HEK293 (cell line): ENCODE results near the gene MAPKAPK3.

Source experiments
- CTCF ChIA-PET: fragments of 350-600 bp; formaldehyde crosslinking; extraction: SDS; loops from one replicate; lab custom pipeline; 2021; ENCODE audit warnings: antibody characterized with exemption; lab: Yijun Ruan, JAX
- POLR2A ChIA-PET: fragments of 300-600 bp; formaldehyde crosslinking; extraction: SDS; loops from one replicate; lab custom pipeline; 2020; ENCODE audit warnings: antibody characterized with exemption, inconsistent platforms; lab: Yijun Ruan, JAX
- H3K27ac ChIP-seq: fragments of 200-500 bp; sonication (Bioruptor generic); 2 replicates; pipeline ENCODE4 v1.5.1; 2014; ENCODE audit warnings: low read depth, low read length, control low read depth, inconsistent platforms; ENCODE audit errors: extremely low read depth
- H3K36me3 ChIP-seq, 2 experiments: fragments of 200-500 bp in 1 of 2; sonication (Bioruptor generic) in 1 of 2; 1 replicate in 1 of 2; 2 replicates in 1 of 2; pipeline ENCODE4 v1.5.1; 2014 to 2017; ENCODE audit warnings: inconsistent platforms in 2 of 2, low read length in 2 of 2; ENCODE audit not compliant: control insufficient read depth in 2 of 2, insufficient read depth in 1 of 2
- H3K4me1 ChIP-seq: fragments of 200-500 bp; sonication (Bioruptor generic); 2 replicates; pipeline ENCODE4 v1.5.1; 2014; ENCODE audit warnings: mild to moderate bottlenecking, low read length, inconsistent platforms; ENCODE audit not compliant: control insufficient read depth, insufficient read depth
- H3K4me3 ChIP-seq: 2 replicates; pipeline ENCODE4 v1.5.1; 2011; ENCODE audit warnings: low read depth, mild to moderate bottlenecking, control low read depth, low read length, moderate library complexity
- H3K9me3 ChIP-seq: fragments of 200-500 bp; sonication (Bioruptor generic); 2 replicates; pipeline ENCODE4 v1.5.1; 2014; ENCODE audit warnings: low read depth, low read length, inconsistent platforms; ENCODE audit not compliant: control insufficient read depth, insufficient read depth
- ATF2 ChIP-seq: fragments of 450-650 bp; formaldehyde crosslinking; IDR thresholded peaks from 2 replicates; pipeline ENCODE4 v1.5.1; 2016; ENCODE audit warnings: missing biosample characterization, missing genetic modification characterization, low read depth
- EGR2 ChIP-seq: fragments of 450-650 bp; formaldehyde crosslinking; IDR thresholded peaks from 2 replicates; pipeline ENCODE4 v1.5.1; 2016; ENCODE audit warnings: low read depth, missing biosample characterization, missing genetic modification characterization
- KLF1 ChIP-seq: fragments of 450-650 bp; formaldehyde crosslinking; IDR thresholded peaks from 2 replicates; pipeline ENCODE4 v1.5.1; 2016; ENCODE audit warnings: missing biosample characterization, missing genetic modification characterization
- ZBTB1 ChIP-seq: fragments of 450-650 bp; formaldehyde crosslinking; IDR thresholded peaks from 2 replicates; pipeline ENCODE4 v1.5.1; 2016; ENCODE audit warnings: missing biosample characterization, missing genetic modification characterization
- ZBTB20 ChIP-seq: fragments of 450-650 bp; formaldehyde crosslinking; IDR thresholded peaks from 2 replicates; pipeline ENCODE4 v1.5.1; 2016; ENCODE audit warnings: missing biosample characterization, missing genetic modification characterization
- ZEB2 ChIP-seq: fragments of 450-650 bp; formaldehyde crosslinking; IDR thresholded peaks from 2 replicates; pipeline ENCODE4 v1.5.1; 2016; ENCODE audit warnings: missing biosample characterization, missing genetic modification characterization
- ZFHX2 ChIP-seq: fragments of 450-650 bp; formaldehyde crosslinking; conservative IDR thresholded peaks from 2 replicates; pipeline ENCODE4 v1.5.1; 2016; ENCODE audit warnings: missing biosample characterization, missing genetic modification characterization
- ZFP69B ChIP-seq: fragments of 450-650 bp; formaldehyde crosslinking; IDR thresholded peaks from 2 replicates; pipeline ENCODE4 v1.5.1; 2016; ENCODE audit warnings: missing biosample characterization, missing genetic modification characterization
- ZNF132 ChIP-seq: fragments of 450-650 bp; formaldehyde crosslinking; IDR thresholded peaks from 2 replicates; pipeline ENCODE4 v1.5.1; 2017; ENCODE audit warnings: missing biosample characterization, missing genetic modification characterization, borderline replicate concordance
- ZNF157 ChIP-seq: fragments of 450-650 bp; formaldehyde crosslinking; IDR thresholded peaks from 2 replicates; pipeline ENCODE4 v1.5.1; 2016; ENCODE audit warnings: missing biosample characterization, missing genetic modification characterization
- ZNF354C ChIP-seq: fragments of 450-650 bp; formaldehyde crosslinking; IDR thresholded peaks from 2 replicates; pipeline ENCODE4 v1.5.1; 2016; ENCODE audit warnings: missing biosample characterization, missing genetic modification characterization, low read depth, borderline replicate concordance
- ZNF394 ChIP-seq: fragments of 450-650 bp; formaldehyde crosslinking; IDR thresholded peaks from 2 replicates; pipeline ENCODE4 v1.5.1; 2016; ENCODE audit warnings: missing biosample characterization, missing genetic modification characterization, mild to moderate bottlenecking, moderate library complexity, borderline replicate concordance
- ZNF48 ChIP-seq: fragments of 450-650 bp; formaldehyde crosslinking; IDR thresholded peaks from 2 replicates; pipeline ENCODE4 v1.5.1; 2016; ENCODE audit warnings: missing biosample characterization, missing genetic modification characterization
- ZNF639 ChIP-seq: fragments of 450-650 bp; formaldehyde crosslinking; IDR thresholded peaks from 2 replicates; pipeline ENCODE4 v1.5.1; 2016; ENCODE audit warnings: missing biosample characterization, missing genetic modification characterization

Gene MAPKAPK3

GRCh38 chr3:50591196-50591741, 25.7 kb upstream of the MAPKAPK3 start (continued):
- no peak for TF ChIP-seq ZNF157 (tag by site-specific recombination)
- no peak for TF ChIP-seq KLF1 (tag by site-specific recombination)

GRCh38 chr3:50592568-50592967, 24.4 kb upstream of the MAPKAPK3 start:
- Histone ChIP-seq H3K4me3 (no peak overlapping the region), H3K9me3 (no peaks in the 10 kb centered on the region), H3K27ac (no peak overlapping the region), H3K36me3 (no peaks in the 10 kb centered on the region), H3K4me1 (no peaks in the 10 kb centered on the region)
- TF ChIP-seq ZFP69B (no peak), ZBTB20 (tag by site-specific recombination) (peak; percentile 51; the same call in 1 of the 2 replicates)
- ChIA-PET CTCF (interaction anchor here (0.6 to 2.7 kb wide), 5 partner anchors 20 to 152 kb away, joined by 3 to 9 read pairs (median 3); no protein-coding TSS in a partner anchor), POLR2A (no interaction called here)

GRCh38 chr3:50594253-50594785, 22.6 kb upstream of the MAPKAPK3 start:
- POLR2A ChIA-PET, result no interaction called here
- TF ChIP-seq ZNF132 (tag by site-specific recombination), result no peak
- no peak for TF ChIP-seq ZNF639
- TF ChIP-seq ZEB2, result no peak
- TF ChIP-seq ATF2, result no peak
- TF ChIP-seq ZBTB1 (tag by site-specific recombination), result no peak
- no peak for TF ChIP-seq ZNF394 (tag by site-specific recombination)
- CTCF ChIA-PET, result interaction anchor here (0.8 to 0.9 kb wide), 2 partner anchors 16 to 21 kb away, joined by 3 read pairs; no protein-coding TSS in a partner anchor
- H3K27ac ChIP-seq, result no peak overlapping the region
- H3K4me3 ChIP-seq, result no peak overlapping the region
- no peaks in the 10 kb centered on the region for H3K9me3 ChIP-seq
- H3K36me3 ChIP-seq, result no peaks in the 10 kb centered on the region
- no peaks in the 10 kb centered on the region for H3K4me1 ChIP-seq

- ChIA-PET POLR2A (no interaction called here), CTCF (interaction anchor here (0.8 to 1.7 kb wide), 3 partner anchors 15 to 56 kb away, joined by 3 to 8 read pairs (median 4); no protein-coding TSS in a partner anchor)
- no peaks in the 10 kb centered on the region for H3K36me3 ChIP-seq
- no peak overlapping the region for H3K4me3 ChIP-seq
- H3K9me3 ChIP-seq, result no peaks in the 10 kb centered on the region
- no peaks in the 10 kb centered on the region for H3K4me1 ChIP-seq
- TF ChIP-seq ZNF354C (tag by site-specific recombination), result no peak
- no peak overlapping the region for H3K27ac ChIP-seq
Observed at GRCh38 chr3:50599115-50599715, 17.7 kb upstream of the MAPKAPK3 start.

- H3K9me3 ChIP-seq, result no peaks in the 10 kb centered on the region
- no peak overlapping the region for H3K4me3 ChIP-seq
- TF ChIP-seq EGR2 (tag by site-specific recombination) (peak; percentile 81), ZFHX2 (tag by site-specific recombination) (peak; percentile 81), ZNF48 (tag by site-specific recombination) (no peak)
- H3K36me3 ChIP-seq, result no peaks in the 10 kb centered on the region
- H3K4me1 ChIP-seq, result no peaks in the 10 kb centered on the region
- ChIA-PET POLR2A (no interaction called here), CTCF (interaction anchor here (0.8 kb wide), 1 partner anchor 15 kb away, joined by 3 read pairs; no protein-coding TSS in a partner anchor)
- H3K27ac ChIP-seq, result no peak overlapping the region
Observed at GRCh38 chr3:50599716-50600118, 17.2 kb upstream of the MAPKAPK3 start.
